Sigmoid colon (tissue), 3 donors: ENCODE results near the gene ARL16.

ENCODE experiments used
- CTCF ChIP-seq, 4 experiments: fragments of 450-650 bp in 3 of 4; fragments of 200-600 bp in 1 of 4; IDR thresholded peaks; one replicate each; pipeline ENCODE4 v1.5.1; 2016 to 2019; ENCODE audit warnings: antibody characterized with exemption in 4 of 4, mild to moderate bottlenecking in 3 of 4, moderate library complexity in 2 of 4
- POLR2A ChIP-seq, 2 donors: fragments of 450-650 bp; IDR thresholded peaks; one replicate each; pipeline ENCODE4 v1.6.1; 2016; ENCODE audit warnings: antibody characterized with exemption in 2 of 2, mild to moderate bottlenecking in 2 of 2, moderate library complexity in 2 of 2

- TF ChIP-seq CTCF (IDR thresholded peaks at IDR 0.05) (no peak), POLR2A (IDR thresholded peaks at IDR 0.05) (no peak)
These were observed 41.6 kb downstream of the ARL16 start for GRCh38 chr17:81641825-81642489.
